GM18520 (cell line): ENCODE results near the gene ZEB2.

Source experiments
- ATAC-seq: cut with Tn5 transposase; IDR thresholded peaks from one replicate; pipeline ENCODE4 v1.9.1; 2021; ENCODE audit not compliant: unreplicated experiment

The ZEB2 gene

GRCh38 chr2:144361742-144362141 lies 158.2 kb downstream of the ZEB2 start:
- no peak for ATAC-seq

GRCh38 chr2:144359684-144360083 lies 160.2 kb downstream of the ZEB2 start:
- no peak for ATAC-seq

GRCh38 chr2:144358979-144359541 lies 160.9 kb downstream of the ZEB2 start:
- ATAC-seq, result peak; percentile 55

- ATAC-seq, result peak; percentile 0
Observed at GRCh38 chr2:144358374-144358964, 161.4 kb downstream of the ZEB2 start.

- ATAC-seq, result peak; percentile 77
Observed at GRCh38 chr2:144357623-144358373, 162.1 kb downstream of the ZEB2 start.

GRCh38 chr2:144356402-144356801 lies 163.5 kb downstream of the ZEB2 start:
- no peak for ATAC-seq

GRCh38 chr2:144354953-144355352 lies 165.0 kb downstream of the ZEB2 start:
- ATAC-seq, result no peak

GRCh38 chr2:144351687-144352086 lies 168.2 kb downstream of the ZEB2 start:
- ATAC-seq, result no peak

GRCh38 chr2:144350151-144350802 lies 169.6 kb downstream of the ZEB2 start:
- no peak for ATAC-seq

- no peak for ATAC-seq
Observed at GRCh38 chr2:144349674-144350073, 170.2 kb downstream of the ZEB2 start.

- ATAC-seq, result no peak
Observed at GRCh38 chr2:144348846-144349245, 171.1 kb downstream of the ZEB2 start.

GRCh38 chr2:144346229-144346628 lies 173.7 kb downstream of the ZEB2 start:
- no peak for ATAC-seq

GRCh38 chr2:144343145-144343544 lies 176.8 kb downstream of the ZEB2 start:
- ATAC-seq, result peak; percentile 65

GRCh38 chr2:144341538-144341937 lies 178.4 kb downstream of the ZEB2 start:
- ATAC-seq, result no peak

- ATAC-seq, result no peak
Observed at GRCh38 chr2:144339048-144339447, 180.9 kb downstream of the ZEB2 start.

GRCh38 chr2:144334551-144334950 lies 185.4 kb downstream of the ZEB2 start:
- ATAC-seq, result no peak
